Lung (tissue), 12 donors: Measurements from ENCODE around the gene PRDM12. TPM values are rescaled to one million over a fixed set of nuclear protein-coding genes. Genes with fewer than 3 reads are reported as not detected.

Experiments used
- ATAC-seq: fragments of 200-7000 bp; cut with Tn5 transposase; one replicate; pipeline ENCODE4 v1.9.1; 2020; ENCODE audit warnings: moderate number of reproducible peaks; ENCODE audit not compliant: insufficient read depth, low FRiP score
- DNase-seq, 3 donors: peaks; one replicate each; pipeline ENCODE4 v3.0.0-alpha.2; 2013 to 2017
- H3K27ac ChIP-seq, 2 donors: one replicate each; pipeline ENCODE4 v1.5.1; 2013; ENCODE audit warnings: mild to moderate bottlenecking in 2 of 2, moderate library complexity in 2 of 2, control low read depth in 1 of 2, inconsistent platforms in 1 of 2, low read depth in 1 of 2, low read length in 1 of 2
- H3K27me3 ChIP-seq, 3 donors: one replicate each; pipeline ENCODE4 v1.5.1; 2013; ENCODE audit warnings: low read length in 2 of 3; ENCODE audit not compliant: control insufficient read depth in 3 of 3, insufficient read depth in 3 of 3
- H3K36me3 ChIP-seq, 4 donors: one replicate each; pipeline ENCODE4 v1.5.1; 2013; ENCODE audit warnings: low read length in 4 of 4, mild to moderate bottlenecking in 1 of 4, moderate library complexity in 1 of 4; ENCODE audit not compliant: control insufficient read depth in 4 of 4, insufficient read depth in 4 of 4
- H3K4me1 ChIP-seq, 5 donors: one replicate each; pipeline ENCODE4 v1.5.1; 2013; ENCODE audit warnings: low read length in 5 of 5, mild to moderate bottlenecking in 2 of 5, moderate library complexity in 1 of 5; ENCODE audit not compliant: control insufficient read depth in 5 of 5, insufficient read depth in 5 of 5
- H3K4me3 ChIP-seq: one replicate; pipeline ENCODE4 v1.5.1; 2013; ENCODE audit warnings: mild to moderate bottlenecking, control low read depth, moderate library complexity
- H3K9ac ChIP-seq, 2 donors: one replicate each; pipeline ENCODE4 v1.5.1; 2013; ENCODE audit warnings: low read length in 2 of 2, control low read depth in 1 of 2; ENCODE audit not compliant: insufficient read depth in 1 of 2
- H3K9me3 ChIP-seq, 4 donors: one replicate each; pipeline ENCODE4 v1.5.1; 2013; ENCODE audit warnings: low read length in 3 of 4, mild to moderate bottlenecking in 1 of 4, moderate library complexity in 1 of 4; ENCODE audit not compliant: control insufficient read depth in 4 of 4, insufficient read depth in 3 of 4
- CTCF ChIP-seq: IDR thresholded peaks from 2 replicates; pipeline ENCODE4 v1.5.1; 2012; ENCODE audit warnings: mild to moderate bottlenecking; ENCODE audit errors: control extremely low read depth, extremely low read depth
- WGBS, 2 donors: extraction: QIAGEN DNeasy Blood & Tissue Kit; methylation state at CpG; one replicate each; pipeline ENCODE4 v1.1.7; 2013; 5-methylcytosine and 5-hydroxymethylcytosine counted together
- polyA plus RNA-seq, 2 donors: library from polyadenylated mRNA; stranded (reverse); fragments of 200-250 nt; gene quantifications; one replicate each; pipeline ENCODE4 v1.2.1, GENCODE V29; 2013
- total RNA-seq, 2 donors: library from RNA; depleted of rRNA in 1 of 2; stranded (reverse); fragments of >200 nt in 1 of 2; gene quantifications; one replicate each; pipeline ENCODE4 v1.2.1, GENCODE V29; 2014 to 2021
- donor health status: control.
- donor health status: control.
- donor health status: Bipolar disorder and iron deficiency.
- donor health status: healthy.
- donor health status: DM: yes; HTN: yes; CAD: no.

Gene PRDM12
- total and polyA plus RNA-seq, 4 donors, result 0.05 to 0.09 TPM; not detected in 2

- WGBS, 2 donors, result 84% methylated on average over 2 of the region's 2 CpGs
- TF ChIP-seq CTCF, result no peak
- no peaks in the 10 kb centered on the region for H3K27me3 ChIP-seq
- no peak overlapping the region for H3K27ac ChIP-seq
- no peak for DNase-seq
- H3K9ac ChIP-seq, result no peak overlapping the region
- no peak for ATAC-seq
- H3K4me1 ChIP-seq, result peaks cover 0 to 13% (median 3%) of the 10 kb centered on the region in 5 donors
- no peaks in the 10 kb centered on the region for H3K9me3 ChIP-seq
- H3K4me3 ChIP-seq, result no peak overlapping the region
- peaks cover 21 to 66% (median 35%) of the 10 kb centered on the region in 4 donors for H3K36me3 ChIP-seq
Measured at GRCh38 chr9:130699047-130699446, 34.7 kb downstream of the PRDM12 start.

- peaks cover 0 to 2% (median 0%) of the 10 kb centered on the region in 5 donors for H3K4me1 ChIP-seq
- H3K27ac ChIP-seq, result no peak overlapping the region
- peak; percentile 66 for ATAC-seq
- peak; percentile 82 to 84 (median 84) for DNase-seq
- H3K4me3 ChIP-seq, result no peak overlapping the region
- 67 to 69% methylated on average over 13 of the region's 13 CpGs for WGBS, 2 donors
- peaks cover 19 to 59% (median 36%) of the 10 kb centered on the region in 4 donors for H3K36me3 ChIP-seq
- H3K9me3 ChIP-seq, result no peaks in the 10 kb centered on the region
- peak; percentile 80 for TF ChIP-seq CTCF
- no peaks in the 10 kb centered on the region for H3K27me3 ChIP-seq
- no peak overlapping the region for H3K9ac ChIP-seq
Measured at GRCh38 chr9:130701059-130702022, 36.9 kb downstream of the PRDM12 start.

- no peak overlapping the region for H3K9ac ChIP-seq
- no peak overlapping the region for H3K4me3 ChIP-seq
- no peak for ATAC-seq
- no peak overlapping the region for H3K27ac ChIP-seq
- H3K9me3 ChIP-seq, result no peaks in the 10 kb centered on the region
- H3K27me3 ChIP-seq, result no peaks in the 10 kb centered on the region
- peak in 2 of 3 donors; percentile 41 to 52 for DNase-seq
- 75 to 83% methylated on average over 7 of the region's 7 CpGs for WGBS, 2 donors
- peaks cover 16 to 42% (median 23%) of the 10 kb centered on the region in 4 donors for H3K36me3 ChIP-seq
- TF ChIP-seq CTCF, result no peak
- no peaks in the 10 kb centered on the region for H3K4me1 ChIP-seq
Measured at GRCh38 chr9:130703501-130703900, 39.1 kb downstream of the PRDM12 start.
